ENCODE results near the gene NSUN4. TPM values are rescaled to one million over a fixed set of nuclear protein-coding genes. Genes with fewer than 3 reads are reported as not detected.
"Not testable (repeated sequence)": the region's sequence is repeated elsewhere in the genome, so short reads cannot be mapped to it uniquely, and the experiment has no call there.

NSUN4 gene
- total and polyA plus RNA-seq, 2 experiments from 2014 or later, result 10.8 to 16.1 TPM

DNA sequence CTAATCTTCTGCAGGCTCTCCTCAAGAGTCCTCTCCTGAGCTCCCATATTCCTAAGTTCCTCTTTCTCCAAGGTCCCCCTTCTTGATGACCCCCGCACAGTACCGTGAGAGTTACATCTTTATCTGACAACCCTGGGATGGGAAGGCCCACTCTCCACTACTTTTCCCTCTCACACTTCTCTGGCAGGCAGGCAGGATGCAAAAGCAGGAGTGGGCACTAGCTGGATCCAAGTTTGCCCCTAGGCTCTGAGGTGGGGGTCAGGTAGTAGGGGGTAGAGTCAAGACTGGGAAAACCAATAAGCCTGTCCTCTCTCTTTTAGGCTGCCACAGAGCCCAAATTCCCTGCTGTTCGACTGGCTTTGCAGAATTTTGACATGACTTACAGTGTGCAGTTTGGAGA, 3.9 kb downstream of the NSUN4 start:
- TF ChIP-seq, protein P1, sequence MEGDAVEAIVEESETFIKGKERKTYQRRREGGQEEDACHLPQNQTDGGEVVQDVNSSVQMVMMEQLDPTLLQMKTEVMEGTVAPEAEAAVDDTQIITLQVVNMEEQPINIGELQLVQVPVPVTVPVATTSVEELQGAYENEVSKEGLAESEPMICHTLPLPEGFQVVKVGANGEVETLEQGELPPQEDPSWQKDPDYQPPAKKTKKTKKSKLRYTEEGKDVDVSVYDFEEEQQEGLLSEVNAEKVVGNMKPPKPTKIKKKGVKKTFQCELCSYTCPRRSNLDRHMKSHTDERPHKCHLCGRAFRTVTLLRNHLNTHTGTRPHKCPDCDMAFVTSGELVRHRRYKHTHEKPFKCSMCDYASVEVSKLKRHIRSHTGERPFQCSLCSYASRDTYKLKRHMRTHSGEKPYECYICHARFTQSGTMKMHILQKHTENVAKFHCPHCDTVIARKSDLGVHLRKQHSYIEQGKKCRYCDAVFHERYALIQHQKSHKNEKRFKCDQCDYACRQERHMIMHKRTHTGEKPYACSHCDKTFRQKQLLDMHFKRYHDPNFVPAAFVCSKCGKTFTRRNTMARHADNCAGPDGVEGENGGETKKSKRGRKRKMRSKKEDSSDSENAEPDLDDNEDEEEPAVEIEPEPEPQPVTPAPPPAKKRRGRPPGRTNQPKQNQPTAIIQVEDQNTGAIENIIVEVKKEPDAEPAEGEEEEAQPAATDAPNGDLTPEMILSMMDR (IDR thresholded peaks at IDR 0.05; ENCODE audit: low read depth, low read length), result no peak
- no peak for DNase-seq (ENCODE audit: low read depth in 1 of 2, low spot score in 1 of 2)
- Histone ChIP-seq H3K27ac (no peak overlapping the region), H3K27me3 (no peaks in the 10 kb centered on the region), H3K9me3 (ENCODE audit: low read depth) (no peaks in the 10 kb centered on the region), H3K4me1 (ENCODE audit: low read depth) (peaks cover 3% of the 10 kb centered on the region), H3K4me3 (no peak overlapping the region), H3K36me3 (peaks cover 13% of the 10 kb centered on the region)

DNA sequence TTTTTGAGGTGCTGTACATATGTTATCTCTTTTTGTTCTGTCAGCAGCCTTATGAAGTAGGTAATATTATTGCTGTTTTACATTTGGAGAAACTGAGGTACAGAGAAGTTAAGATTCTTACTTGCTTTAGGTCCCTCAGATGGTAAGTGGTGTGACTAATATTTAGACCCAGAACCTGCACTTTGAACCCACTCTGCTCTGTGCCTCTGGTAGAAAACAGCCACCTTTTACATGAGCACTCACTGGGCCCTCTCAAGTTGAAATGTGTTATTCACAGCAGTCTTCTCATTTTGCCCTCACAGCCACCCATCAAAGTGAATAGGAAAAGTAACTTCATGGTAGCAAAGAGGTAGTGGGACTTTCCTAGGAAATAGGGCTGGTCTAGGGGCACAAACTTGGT, 4.7 kb downstream of the NSUN4 start:
- DNase-seq (ENCODE audit: low read depth in 1 of 2, low spot score in 1 of 2), result no peak
- no peak overlapping the region for H3K27ac ChIP-seq
- no peaks in the 10 kb centered on the region for H3K27me3 ChIP-seq
- no peaks in the 10 kb centered on the region for H3K9me3 ChIP-seq (ENCODE audit: low read depth)
- H3K36me3 ChIP-seq, result peaks cover 20% of the 10 kb centered on the region
- no peaks in the 10 kb centered on the region for H3K4me1 ChIP-seq (ENCODE audit: low read depth)
- no peak overlapping the region for H3K4me3 ChIP-seq
- TF ChIP-seq, protein P1 (IDR thresholded peaks at IDR 0.05; ENCODE audit: low read depth, low read length), result no peak

GRCh38 chr1:46352363-46352762, 11.8 kb downstream of the NSUN4 start:
- H3K27me3 ChIP-seq, result no peaks in the 10 kb centered on the region
- no peak for DNase-seq (ENCODE audit: low read depth in 1 of 2, low spot score in 1 of 2)
- H3K36me3 ChIP-seq, result peaks cover 42% of the 10 kb centered on the region
- no peaks in the 10 kb centered on the region for H3K9me3 ChIP-seq (ENCODE audit: low read depth)
- TF ChIP-seq, protein P1 (IDR thresholded peaks at IDR 0.05; ENCODE audit: low read depth, low read length), result no peak
- no peak overlapping the region for H3K27ac ChIP-seq
- no peaks in the 10 kb centered on the region for H3K4me1 ChIP-seq (ENCODE audit: low read depth)
- H3K4me3 ChIP-seq, result no peak overlapping the region

GRCh38 chr1:46355920-46356319, 15.3 kb downstream of the NSUN4 start:
- DNase-seq (ENCODE audit: low read depth in 1 of 2, low spot score in 1 of 2); H3K4me3 ChIP-seq; H3K27ac ChIP-seq; H3K9me3 ChIP-seq (ENCODE audit: low read depth); H3K27me3 ChIP-seq; H3K4me1 ChIP-seq (ENCODE audit: low read depth): not testable (repeated sequence)
- peaks cover 36% of the 10 kb centered on the region for H3K36me3 ChIP-seq

DNA sequence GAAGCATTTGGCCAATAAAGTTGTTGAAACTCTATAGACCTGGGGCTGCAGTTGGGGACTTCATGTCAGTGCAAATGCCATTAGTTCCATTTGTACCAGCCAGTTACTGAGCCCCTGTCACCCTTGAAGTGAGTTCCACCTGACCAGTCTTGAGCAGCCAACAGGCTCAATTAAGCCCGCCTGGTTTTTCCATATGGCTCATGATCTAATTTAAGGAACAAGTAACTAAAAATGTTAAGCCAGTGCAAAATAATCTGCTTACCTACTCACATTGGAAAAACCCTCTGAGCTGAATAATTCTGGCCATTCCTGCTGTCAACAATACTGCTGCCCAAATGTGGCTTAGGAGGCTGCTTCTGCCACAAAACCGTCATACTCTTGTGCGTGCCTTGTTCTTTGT, 21.6 kb downstream of the NSUN4 start:
- TF ChIP-seq, protein P1 (IDR thresholded peaks at IDR 0.05; ENCODE audit: low read depth, low read length), result no peak
- H3K27me3 ChIP-seq, result no peaks in the 10 kb centered on the region
- no peaks in the 10 kb centered on the region for H3K4me1 ChIP-seq (ENCODE audit: low read depth)
- no peaks in the 10 kb centered on the region for H3K9me3 ChIP-seq (ENCODE audit: low read depth)
- no peak overlapping the region for H3K4me3 ChIP-seq
- H3K27ac ChIP-seq, result no peak overlapping the region
- H3K36me3 ChIP-seq, result peaks cover 23% of the 10 kb centered on the region
- DNase-seq (ENCODE audit: low read depth in 1 of 2, low spot score in 1 of 2), result no peak

DNA sequence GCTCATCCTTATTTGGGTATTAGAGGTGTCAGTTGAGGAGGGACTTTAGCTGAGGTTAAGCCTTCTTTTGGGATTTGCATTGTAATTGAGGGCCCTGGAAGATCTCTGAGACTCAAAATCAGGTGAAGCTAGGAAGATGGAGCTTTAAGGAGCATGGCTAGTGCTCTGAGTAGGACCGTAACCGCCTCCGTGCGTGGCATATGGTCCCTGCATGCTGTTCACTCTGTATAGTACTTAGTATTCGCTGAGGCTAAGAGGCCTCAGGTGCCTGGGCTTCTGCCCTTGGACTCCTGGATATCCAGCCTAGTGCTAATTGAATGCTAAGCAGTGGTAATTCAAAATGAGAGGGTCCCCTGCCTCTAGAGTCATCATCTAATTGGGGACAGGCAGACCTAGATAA, 22.5 kb downstream of the NSUN4 start:
- H3K4me1 ChIP-seq (ENCODE audit: low read depth), result no peaks in the 10 kb centered on the region
- no peak overlapping the region for H3K27ac ChIP-seq
- H3K4me3 ChIP-seq, result no peak overlapping the region
- TF ChIP-seq, protein P1 (IDR thresholded peaks at IDR 0.05; ENCODE audit: low read depth, low read length), result no peak
- DNase-seq (ENCODE audit: low read depth in 1 of 2, low spot score in 1 of 2), result no peak
- H3K9me3 ChIP-seq (ENCODE audit: low read depth), result no peaks in the 10 kb centered on the region
- H3K36me3 ChIP-seq, result peaks cover 23% of the 10 kb centered on the region
- H3K27me3 ChIP-seq, result no peaks in the 10 kb centered on the region

Measured in cardiac muscle cell (in vitro differentiated cells and primary cell).